Measurements from ENCODE around the gene TTC39B. TPM values are rescaled to one million over a fixed set of nuclear protein-coding genes. Genes with fewer than 3 reads are reported as not detected.

TTC39B gene
- total and polyA plus RNA-seq, 4 donors, result 1.8 to 11.7 (median 2.8) TPM

- no peak for DNase-seq (ENCODE audit: low spot score)
These were observed 160.7 kb downstream of the TTC39B start for GRCh38 chr9:15146268-15146700.

GRCh38 chr9:15144622-15145061, 162.4 kb downstream of the TTC39B start:
- no peaks in the 10 kb centered on the region for H3K4me1 ChIP-seq (ENCODE audit: control insufficient read depth in 4 of 4, insufficient read depth in 4 of 4, low read length in 3 of 4)
- no peaks in the 10 kb centered on the region for H3K9me3 ChIP-seq (ENCODE audit: control insufficient read depth in 4 of 4, low read length in 3 of 4)
- no peak overlapping the region for H3K9ac ChIP-seq (ENCODE audit: low read depth in 1 of 2, low read length in 2 of 2)
- H3K27ac ChIP-seq (ENCODE audit: low read depth in 1 of 2, low read length in 2 of 2), result no peak overlapping the region
- no peaks in the 10 kb centered on the region for H3K36me3 ChIP-seq (ENCODE audit: control insufficient read depth in 4 of 4, insufficient read depth in 3 of 4, low read depth in 1 of 4, low read length in 3 of 4)
- no peak for DNase-seq (ENCODE audit: low spot score)
- no peak overlapping the region for H3K4me3 ChIP-seq (ENCODE audit: low read depth in 1 of 3, low read length in 3 of 3)
- H3K27me3 ChIP-seq (ENCODE audit: control insufficient read depth in 4 of 4, insufficient read depth in 4 of 4, low read length in 3 of 4), result peaks cover 0 to 6% (median 0%) of the 10 kb centered on the region in 4 donors
- 45% methylated on average over 4 of the region's 4 CpGs for WGBS
- TF ChIP-seq JUND (IDR thresholded peaks at IDR 0.05), result no peak
- TF ChIP-seq MAX (IDR thresholded peaks at IDR 0.05), result no peak
- TF ChIP-seq ATF3 (IDR thresholded peaks at IDR 0.05), result no peak
- TF ChIP-seq HNF4A (conservative IDR thresholded peaks at IDR 0.05), result no peak
- TF ChIP-seq TAF1 (conservative IDR thresholded peaks at IDR 0.05), result no peak
- no peak for TF ChIP-seq FOXA2 (IDR thresholded peaks at IDR 0.05)
- TF ChIP-seq REST (IDR thresholded peaks at IDR 0.05), result no peak
- TF ChIP-seq CTCF (IDR thresholded peaks at IDR 0.05; ENCODE audit: low read depth, low read length, missing input control), result no peak
- TF ChIP-seq SP1 (IDR thresholded peaks at IDR 0.05), result no peak
- TF ChIP-seq EGR1 (IDR thresholded peaks at IDR 0.05; ENCODE audit: low read depth in 2 of 2), result no peak
- TF ChIP-seq RXRA (IDR thresholded peaks at IDR 0.05), result no peak
- TF ChIP-seq HNF4G (IDR thresholded peaks at IDR 0.05), result no peak
- TF ChIP-seq NR2F2 (IDR thresholded peaks at IDR 0.05), result no peak
- no peak for TF ChIP-seq GABPA (IDR thresholded peaks at IDR 0.05 in 1 of 2, conservative IDR thresholded peaks at IDR 0.05 in 1 of 2)

More at GRCh38 chr9:15146268-15146700, 160.7 kb downstream of the TTC39B start:
- H3K4me3 ChIP-seq (ENCODE audit: low read depth in 1 of 3, low read length in 3 of 3), result no peak overlapping the region
- H3K27ac ChIP-seq (ENCODE audit: low read depth in 1 of 2, low read length in 2 of 2), result no peak overlapping the region
- H3K36me3 ChIP-seq (ENCODE audit: control insufficient read depth in 4 of 4, insufficient read depth in 3 of 4, low read depth in 1 of 4, low read length in 3 of 4), result no peaks in the 10 kb centered on the region
- no peaks in the 10 kb centered on the region for H3K9me3 ChIP-seq (ENCODE audit: control insufficient read depth in 4 of 4, low read length in 3 of 4)
- no peaks in the 10 kb centered on the region for H3K4me1 ChIP-seq (ENCODE audit: control insufficient read depth in 4 of 4, insufficient read depth in 4 of 4, low read length in 3 of 4)
- no peak overlapping the region for H3K9ac ChIP-seq (ENCODE audit: low read depth in 1 of 2, low read length in 2 of 2)
- peaks cover 0 to 6% (median 0%) of the 10 kb centered on the region in 4 donors for H3K27me3 ChIP-seq (ENCODE audit: control insufficient read depth in 4 of 4, insufficient read depth in 4 of 4, low read length in 3 of 4)
- WGBS, result 84% methylated on average over 9 of the region's 9 CpGs
- TF ChIP-seq TAF1 (conservative IDR thresholded peaks at IDR 0.05), result no peak
- TF ChIP-seq ZBTB33 (IDR thresholded peaks at IDR 0.05), result no peak
- no peak for TF ChIP-seq GABPA (IDR thresholded peaks at IDR 0.05 in 1 of 2, conservative IDR thresholded peaks at IDR 0.05 in 1 of 2)
- TF ChIP-seq FOXA1 (IDR thresholded peaks at IDR 0.05), result no peak
- TF ChIP-seq EGR1 (IDR thresholded peaks at IDR 0.05; ENCODE audit: low read depth in 2 of 2), result no peak
- TF ChIP-seq SP1 (IDR thresholded peaks at IDR 0.05), result no peak
- TF ChIP-seq HNF4G (IDR thresholded peaks at IDR 0.05), result no peak
- no peak for TF ChIP-seq JUND (IDR thresholded peaks at IDR 0.05)
- no peak for TF ChIP-seq CTCF (IDR thresholded peaks at IDR 0.05; ENCODE audit: low read depth, low read length, missing input control)
- TF ChIP-seq RAD21 (IDR thresholded peaks at IDR 0.05), result no peak
- TF ChIP-seq RXRA (IDR thresholded peaks at IDR 0.05), result no peak
